Upper lobe of right lung (tissue), 1 donor: Measurements from ENCODE around the gene IGIP. TPM values are rescaled to one million over a fixed set of nuclear protein-coding genes. Genes with fewer than 3 reads are reported as not detected.

Experiments used
- ATAC-seq: fragments of 200-7000 bp; cut with Tn5 transposase; one replicate; pipeline ENCODE4 v1.9.1; 2020; ENCODE audit warnings: mild to moderate bottlenecking, moderate library complexity
- DNase-seq: peaks from one replicate; pipeline ENCODE4 v3.0.0-alpha.2; 2020
- H3K27ac ChIP-seq: fragments of 200-600 bp; one replicate; pipeline ENCODE4 v1.8.0; 2022
- H3K27me3 ChIP-seq: fragments of 200-600 bp; one replicate; pipeline ENCODE4 v1.8.0; 2022; ENCODE audit warnings: mild to moderate bottlenecking
- H3K36me3 ChIP-seq: fragments of 200-600 bp; one replicate; pipeline ENCODE4 v1.8.0; 2022
- H3K4me1 ChIP-seq: fragments of 200-600 bp; one replicate; pipeline ENCODE4 v1.8.0; 2022
- H3K4me3 ChIP-seq: fragments of 200-600 bp; one replicate; pipeline ENCODE4 v1.8.0; 2022; ENCODE audit warnings: mild to moderate bottlenecking
- H3K9me3 ChIP-seq: fragments of 200-600 bp; one replicate; pipeline ENCODE4 v1.8.0; 2022
- CTCF ChIP-seq: fragments of 200-600 bp; IDR thresholded peaks from one replicate; pipeline ENCODE4 v1.8.0; 2022; ENCODE audit warnings: antibody characterized with exemption
- intact Hi-C: fragments of 100-400 bp; cut with DNase I; formaldehyde crosslinking; loops from one replicate; pipeline ENCODE4 v1.11.0; 2022
- total RNA-seq: library from RNA; stranded (reverse); fragmentation: NEBNext Ultra II Directional; extraction: Animal tissue kit (Norgen Biotek cat#: 25700); gene quantifications from one replicate; pipeline ENCODE4 v1.2.1, GENCODE V29; 2021
- donor health status: DM: no; HTN: yes; CAD: no; lungs with severe emphysema.

The IGIP gene
- total RNA-seq, 1 donor from 2014 or later = 17.3 TPM

- H3K27ac ChIP-seq = no peak overlapping the region
- no peak overlapping the region for H3K4me3 ChIP-seq
- DNase-seq (no peak), ATAC-seq (no peak)
- TF ChIP-seq CTCF = no peak
- H3K9me3 ChIP-seq = no peaks in the 10 kb centered on the region
- peaks cover 13% of the 10 kb centered on the region for H3K4me1 ChIP-seq
- no peaks in the 10 kb centered on the region for H3K27me3 ChIP-seq
- intact Hi-C loops = no loop called here
- H3K36me3 ChIP-seq = no peaks in the 10 kb centered on the region
These were observed 37.0 kb downstream of the IGIP start for GRCh38 chr5:140162781-140163180.

DNA sequence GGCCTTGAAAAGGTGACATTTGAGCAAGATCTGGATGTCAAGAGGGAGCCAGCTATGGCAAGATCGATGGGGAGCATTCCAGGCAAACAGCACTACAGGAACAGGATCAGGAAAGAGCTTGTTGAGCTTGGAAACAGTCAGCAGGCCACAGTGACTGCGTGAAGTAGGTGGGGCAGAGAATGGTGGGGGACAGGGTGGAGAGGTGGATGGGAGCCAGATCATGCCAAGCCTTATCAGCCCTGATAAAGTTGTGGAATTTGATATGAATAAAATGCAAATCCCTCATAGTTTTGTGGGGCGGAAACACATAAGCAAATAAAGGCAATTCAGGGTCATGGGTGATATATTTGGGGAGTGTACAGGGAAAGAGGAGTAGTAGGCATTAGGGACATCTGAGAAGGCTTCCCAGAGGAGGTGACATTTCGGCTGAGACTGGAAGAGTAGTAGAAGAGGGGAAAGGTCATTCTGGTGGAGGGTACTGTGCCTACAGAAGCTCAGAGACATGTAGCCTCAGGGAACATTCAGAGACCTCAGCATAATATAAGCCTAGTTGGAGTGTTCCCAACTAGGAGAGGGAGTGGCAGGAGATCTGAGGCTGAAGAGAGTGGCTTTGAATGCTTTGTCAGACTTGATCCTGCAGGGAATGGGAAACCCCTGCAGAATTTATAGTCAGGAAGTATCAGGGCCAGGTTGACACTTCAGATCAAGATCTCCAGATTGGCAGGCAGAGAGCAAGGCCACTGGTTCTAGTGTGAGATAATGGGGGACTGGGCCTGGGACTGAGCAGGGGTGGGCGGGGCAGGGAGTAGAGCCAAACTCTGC, 39.6 kb downstream of the IGIP start:
- ATAC-seq = peak; percentile 85
- no peaks in the 10 kb centered on the region for H3K9me3 ChIP-seq
- H3K27ac ChIP-seq = peak overlapping the region; percentile 69
- no peaks in the 10 kb centered on the region for H3K27me3 ChIP-seq
- no peaks in the 10 kb centered on the region for H3K36me3 ChIP-seq
- intact Hi-C loops = no loop called here
- DNase-seq = no peak
- TF ChIP-seq CTCF = no peak
- no peak overlapping the region for H3K4me3 ChIP-seq
- H3K4me1 ChIP-seq = peaks cover 13% of the 10 kb centered on the region

GRCh38 chr5:140165923-140166270, 40.2 kb downstream of the IGIP start:
- Histone ChIP-seq H3K4me1 (peaks cover 13% of the 10 kb centered on the region), H3K27ac (peak overlapping the region; percentile 69), H3K9me3 (no peaks in the 10 kb centered on the region), H3K4me3 (no peak overlapping the region), H3K27me3 (no peaks in the 10 kb centered on the region), H3K36me3 (no peaks in the 10 kb centered on the region)
- intact Hi-C loops = no loop called here
- TF ChIP-seq CTCF = no peak
- DNase-seq (no peak), ATAC-seq (no peak)

DNA sequence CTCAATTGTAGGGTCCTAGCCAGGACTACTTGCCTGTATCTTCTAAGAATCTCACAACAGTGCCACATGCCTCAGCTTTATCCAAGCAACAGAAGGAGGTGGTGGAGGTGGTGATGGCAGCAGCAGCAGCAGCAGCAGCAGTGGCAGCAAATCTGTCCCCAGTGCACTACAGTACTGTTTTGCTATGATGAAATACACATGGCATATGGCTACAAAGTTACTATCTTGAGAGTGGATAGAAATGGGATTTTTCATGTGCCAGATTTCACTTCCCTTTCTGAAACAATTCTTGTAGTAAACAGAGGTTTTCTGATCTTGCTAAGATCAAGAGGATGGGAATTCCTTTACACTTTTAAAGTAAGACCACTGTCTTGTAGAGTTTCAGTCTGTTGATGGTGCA, 41.2 kb downstream of the IGIP start:
- no peaks in the 10 kb centered on the region for H3K36me3 ChIP-seq
- intact Hi-C loops = no loop called here
- no peaks in the 10 kb centered on the region for H3K27me3 ChIP-seq
- TF ChIP-seq CTCF = no peak
- ATAC-seq (no peak), DNase-seq (no peak)
- no peak overlapping the region for H3K4me3 ChIP-seq
- peaks cover 12% of the 10 kb centered on the region for H3K4me1 ChIP-seq
- no peak overlapping the region for H3K27ac ChIP-seq
- no peaks in the 10 kb centered on the region for H3K9me3 ChIP-seq

GRCh38 chr5:140168371-140168770, 42.6 kb downstream of the IGIP start:
- H3K36me3 ChIP-seq = no peaks in the 10 kb centered on the region
- H3K9me3 ChIP-seq = no peaks in the 10 kb centered on the region
- DNase-seq = no peak
- no peak overlapping the region for H3K4me3 ChIP-seq
- no peaks in the 10 kb centered on the region for H3K27me3 ChIP-seq
- no peak for TF ChIP-seq CTCF
- intact Hi-C loops = no loop called here
- H3K4me1 ChIP-seq = peaks cover 9% of the 10 kb centered on the region
- H3K27ac ChIP-seq = no peak overlapping the region
- ATAC-seq = no peak
